GM12878 (cell line): Measurements from ENCODE around the gene LCN9. TPM values are rescaled to one million over a fixed set of nuclear protein-coding genes. Genes with fewer than 3 reads are reported as not detected.

ENCODE experiments used
- ATAC-seq: fragments of 200-7000 bp; cut with Tn5 transposase; 3 replicates; pipeline ENCODE4 v1.9.1; 2020; ENCODE audit warnings: mild to moderate bottlenecking, moderate library complexity
- BruUV-seq: library from RNA; stranded (reverse); fragments of 400-500 nt; replicated peaks from 2 replicates; lab custom pipeline; 2021; lab: Mats Ljungman, UMichigan
- CTCF ChIA-PET: fragments of 300-600 bp; sonication (Branson Sonifier 250); formaldehyde crosslinking; extraction: SDS; loops from one replicate; lab custom pipeline; 2021; ENCODE audit warnings: inconsistent platforms; lab: Yijun Ruan, JAX
- POLR2A ChIA-PET: fragments of 350-600 bp; formaldehyde crosslinking; extraction: SDS; loops from one replicate; lab custom pipeline; 2021; ENCODE audit warnings: inconsistent platforms; lab: Charles Lee
- RAD21 ChIA-PET: fragments of 300-600 bp; sonication (Branson Sonifier 250); formaldehyde crosslinking; loops from one replicate; lab custom pipeline; 2023; ENCODE audit warnings: antibody characterized with exemption; ENCODE audit not compliant: unreplicated experiment; lab: Charles Lee
- SMC1A ChIA-PET: fragments of 300-600 bp; sonication (Branson Sonifier 250); formaldehyde crosslinking; loops from one replicate; lab custom pipeline; 2023; ENCODE audit not compliant: unreplicated experiment, uncharacterized antibody; lab: Charles Lee
- DNase-seq: peaks from one replicate; pipeline ENCODE4 v3.0.0-alpha.2; 2011; ENCODE audit warnings: low read depth, low spot score
- FAIRE-seq: peaks from 3 replicates; lab custom pipeline; 2011; peaks lifted over from hg19 to GRCh38; lab: Jason Lieb, UNC
- H2AFZ ChIP-seq: 2 replicates; pipeline ENCODE4 v1.6.0; 2011; ENCODE audit warnings: low read depth, low read length, control low read depth; ENCODE audit not compliant: control insufficient read depth
- H3K27ac ChIP-seq: 2 replicates; pipeline ENCODE4 v1.5.1; 2011; ENCODE audit warnings: control low read depth; ENCODE audit not compliant: control insufficient read depth, insufficient read depth
- H3K27me3 ChIP-seq, 2 experiments: replicated peaks in 1 of 2; 2 replicates each; pipeline versions ENCODE4 v1.6.0 to v1.6.1; 2011; ENCODE audit warnings: low read length in 1 of 2; ENCODE audit not compliant: control insufficient read depth in 2 of 2, insufficient read depth in 2 of 2
- H3K36me3 ChIP-seq, 2 experiments: 2 replicates each; pipeline ENCODE4 v1.5.1; 2011; ENCODE audit warnings: low read length in 1 of 2; ENCODE audit not compliant: control insufficient read depth in 2 of 2, insufficient read depth in 2 of 2
- H3K4me1 ChIP-seq: 2 replicates; pipeline ENCODE4 v1.6.1; 2011; ENCODE audit warnings: mild to moderate bottlenecking, low read length, moderate library complexity, mixed read lengths; ENCODE audit not compliant: control insufficient read depth, insufficient read depth
- H3K4me2 ChIP-seq: 2 replicates; pipeline ENCODE4 v1.6.0; 2011; ENCODE audit warnings: control low read depth; ENCODE audit not compliant: control insufficient read depth, insufficient read depth
- H3K4me3 ChIP-seq: fragments of 200-600 bp; sonication (generic); 2 replicates; pipeline ENCODE4 v1.5.1; 2016
- H3K79me2 ChIP-seq: 2 replicates; pipeline ENCODE4 v1.6.0; 2011; ENCODE audit warnings: low read length; ENCODE audit not compliant: control insufficient read depth, insufficient read depth
- H3K9ac ChIP-seq: 2 replicates; pipeline ENCODE4 v1.8.0; 2011; ENCODE audit warnings: low read length, control low read depth, mixed read lengths; ENCODE audit not compliant: control insufficient read depth, insufficient read depth
- H3K9me3 ChIP-seq: replicated peaks from 3 replicates; pipeline ENCODE4 v1.5.1; 2011; ENCODE audit warnings: mild to moderate bottlenecking, low read length; ENCODE audit not compliant: control insufficient read depth, insufficient read depth
- H4K20me1 ChIP-seq: 2 replicates; pipeline ENCODE4 v1.6.0; 2011; ENCODE audit not compliant: control insufficient read depth, insufficient read depth
- CBX5 ChIP-seq: sonication (generic); IDR thresholded peaks from 2 replicates; pipeline ENCODE4 v1.6.1; 2016; ENCODE audit warnings: low read depth, moderate library complexity, mild to moderate bottlenecking, inconsistent platforms
- CEBPB ChIP-seq, 2 experiments: fragments of 150-350 bp in 1 of 2; IDR thresholded peaks; 2 replicates each; pipeline ENCODE4 v1.6.1; 2012 to 2014; ENCODE audit warnings: low read depth in 2 of 2, low read length in 2 of 2, borderline replicate concordance in 1 of 2, inconsistent platforms in 1 of 2
- PML ChIP-seq: IDR thresholded peaks from 2 replicates; pipeline ENCODE4 v1.6.1; 2012; ENCODE audit warnings: low read length, inconsistent platforms
- TARDBP ChIP-seq: IDR thresholded peaks from 2 replicates; pipeline ENCODE4 v1.6.1; 2016; ENCODE audit warnings: borderline replicate concordance
- WGBS: methylation state at CpG from one replicate; pipeline ENCODE4 v1.1.6; 2016; ENCODE audit warnings: low lambda C conversion rate; ENCODE audit not compliant: insufficient replicate concordance, insufficient coverage; ENCODE audit errors: missing lambda C conversion rate; 5-methylcytosine and 5-hydroxymethylcytosine counted together
- in situ Hi-C: fragments of 300-500 bp; cut with MboI; formaldehyde crosslinking; loops from 9 replicates; pipeline ENCODE4 v1.14.3; 2018; ENCODE audit warnings: mixed read lengths
- intact Hi-C: fragments of 100-400 bp; cut with micrococcal nuclease; formaldehyde crosslinking; loops from one replicate; pipeline ENCODE4 v1.14.2; 2022; ENCODE audit not compliant: unreplicated experiment
- polyA plus RNA-seq, 11 experiments: library from polyadenylated mRNA; depleted of rRNA in 4 of 11; unstranded in 6 of 11; stranded (reverse) in 5 of 11; fragments of >200 nt; fragmentation: Nextera tagmentation in 4 of 11; fragmentation: Illumina TruSeq in 1 of 11; extraction: Ambion mirVana in 4 of 11; extraction: Trizol in 1 of 11; gene quantifications; 1 replicate in 1 of 11; 2 replicates in 10 of 11; pipeline versions ENCODE4 v1.2.1 to v1.2.3, GENCODE V29; 2011 to 2016; ENCODE audit warnings: inconsistent platforms in 2 of 11, missing spikeins in 2 of 11, low read depth in 1 of 11
- total RNA-seq, 4 experiments: library from RNA; depleted of rRNA in 3 of 4; stranded (reverse); fragments of >200 nt in 3 of 4; fragmentation: Illumina TruSeq in 1 of 4; extraction: Trizol in 1 of 4; gene quantifications; 2 replicates each; pipeline versions ENCODE4 v1.2.1 to v1.2.3, GENCODE V29; 2013 to 2021
- TF ChIP-seq, protein P1 (sequence below): IDR thresholded peaks from 2 replicates; pipeline ENCODE4 v1.6.1; 2012; ENCODE audit warnings: low read depth, low read length, improper control_type of control experiment

The LCN9 gene
- total and polyA plus RNA-seq, 10 of the 15 experiments (the other 5 are each of a cell fraction or from before 2014, with no cell fraction given), result not detected

DNA sequence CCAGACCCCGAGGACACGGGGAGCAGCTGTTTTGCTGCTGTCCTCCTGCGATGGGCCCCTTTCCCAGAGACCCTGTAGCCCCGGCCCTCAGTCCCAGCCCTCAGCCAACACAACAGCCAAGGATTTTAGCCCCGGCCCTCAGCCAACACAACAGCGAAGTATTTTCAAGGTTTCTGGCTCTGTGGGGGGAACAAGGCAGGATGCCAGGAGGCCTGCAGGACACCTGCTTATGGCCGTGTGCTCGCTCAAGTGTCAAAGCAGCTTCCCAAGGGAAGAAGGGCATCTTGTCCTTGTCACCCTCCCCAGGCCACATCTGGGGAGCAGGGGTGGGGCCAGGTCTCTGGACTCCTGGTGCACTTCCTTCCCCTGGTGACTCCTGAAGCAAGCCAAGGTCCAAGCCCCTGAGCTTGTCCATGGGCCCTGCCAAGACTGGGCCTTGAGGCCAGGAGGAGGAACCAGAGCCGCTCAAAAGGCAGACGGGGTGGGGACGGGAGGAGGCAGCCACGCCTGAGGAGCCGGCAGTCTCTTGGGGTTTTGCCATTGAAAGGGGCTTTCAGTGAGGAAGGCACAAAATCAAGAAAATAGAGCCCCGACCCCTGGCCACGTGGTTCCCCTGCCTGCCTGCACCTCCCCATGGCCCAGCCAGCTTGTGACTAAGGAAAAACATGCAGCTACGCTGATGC lies 49.6 kb downstream of the LCN9 start:
- peaks cover 0 to 7% of the 10 kb centered on the region in 2 experiments; a peak in 2 of 4 replicates for H3K27me3 ChIP-seq
- H3K4me1 ChIP-seq, result no peaks in the 10 kb centered on the region
- RAD21 ChIA-PET, result no interaction called here
- H3K4me3 ChIP-seq, result no peak overlapping the region
- in situ Hi-C loops (no loop called here), intact Hi-C loops (no loop called here)
- no peaks in the 10 kb centered on the region for H3K36me3 ChIP-seq
- TF ChIP-seq, protein P1, sequence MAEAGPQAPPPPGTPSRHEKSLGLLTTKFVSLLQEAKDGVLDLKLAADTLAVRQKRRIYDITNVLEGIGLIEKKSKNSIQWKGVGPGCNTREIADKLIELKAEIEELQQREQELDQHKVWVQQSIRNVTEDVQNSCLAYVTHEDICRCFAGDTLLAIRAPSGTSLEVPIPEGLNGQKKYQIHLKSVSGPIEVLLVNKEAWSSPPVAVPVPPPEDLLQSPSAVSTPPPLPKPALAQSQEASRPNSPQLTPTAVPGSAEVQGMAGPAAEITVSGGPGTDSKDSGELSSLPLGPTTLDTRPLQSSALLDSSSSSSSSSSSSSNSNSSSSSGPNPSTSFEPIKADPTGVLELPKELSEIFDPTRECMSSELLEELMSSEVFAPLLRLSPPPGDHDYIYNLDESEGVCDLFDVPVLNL, result no peak
- no peak for TF ChIP-seq CBX5
- TF ChIP-seq CEBPB (IDR thresholded peaks at IDR 0.05; ENCODE audit: borderline replicate concordance in 1 of 2, low read depth in 2 of 2, low read length in 2 of 2), result no peak
- no peak for TF ChIP-seq PML
- no peak for TF ChIP-seq TARDBP
- SMC1A ChIA-PET, result no interaction called here
- H3K27ac ChIP-seq, result no peak overlapping the region
- BruUV-seq, result no TSS peak
- H3K4me2 ChIP-seq, result no peak overlapping the region
- no peaks in the 10 kb centered on the region for H4K20me1 ChIP-seq
- CTCF ChIA-PET, result no interaction called here
- no peaks in the 10 kb centered on the region for H3K9me3 ChIP-seq
- FAIRE-seq (no peak), DNase-seq (no peak), ATAC-seq (no peak)
- no peak overlapping the region for H3K9ac ChIP-seq
- POLR2A ChIA-PET, result no interaction called here
- WGBS, result 2% methylated on average over 16 of the region's 16 CpGs
- no peak overlapping the region for H2AFZ ChIP-seq
- no peaks in the 10 kb centered on the region for H3K79me2 ChIP-seq
